ENCODE data around the gene PKD1. TPM values are rescaled to one million over a fixed set of nuclear protein-coding genes. Genes with fewer than 3 reads are reported as not detected.

The PKD1 gene
- total RNA-seq, 1 experiment from 2014 or later: 137 TPM

- intact Hi-C loops (cut with micrococcal nuclease): no loop called here
- BruUV-seq (replicated peaks): no TSS peak
- Histone ChIP-seq H3K9me2 (ENCODE audit: insufficient read depth) (no peaks in the 10 kb centered on the region), H4K20me1 (ENCODE audit: insufficient read depth) (no peaks in the 10 kb centered on the region), H3K4me3 (replicated peaks in 1 of 2; ENCODE audit: low read depth in 1 of 2, low read length in 2 of 2) (no peak overlapping the region), H2AFZ (ENCODE audit: low read depth, low read length, poor library complexity, severe bottlenecking) (no peak overlapping the region), H3K27me3 (ENCODE audit: insufficient read depth, low read length) (no peaks in the 10 kb centered on the region), H3K4me1 (ENCODE audit: control insufficient read depth in 1 of 2, insufficient read depth in 2 of 2, low read length in 2 of 2) (peaks cover 0 to 5% of the 10 kb centered on the region in 2 experiments; a peak in 1 of 4 replicates), H3K79me2 (ENCODE audit: insufficient read depth, low read length) (no peaks in the 10 kb centered on the region), H3K27ac (ENCODE audit: low read depth, low read length) (no peak overlapping the region; the same call in 1 of the 2 replicates), H3K4me2 (ENCODE audit: low read length) (no peak overlapping the region), H3K9ac (ENCODE audit: low read length) (no peak overlapping the region), H3K36me3 (ENCODE audit: control insufficient read depth in 1 of 2, insufficient read depth in 2 of 2, low read length in 2 of 2) (peaks cover 8 to 26% of the 10 kb centered on the region in 2 experiments; a peak in 2 of 4 replicates), H3K9me3 (ENCODE audit: control insufficient read depth in 1 of 2, insufficient read depth in 1 of 2, low read depth in 1 of 2, low read length in 2 of 2) (no peaks in the 10 kb centered on the region)
- TF ChIP-seq ZNF274 (IDR thresholded peaks at IDR 0.05; ENCODE audit: low read depth, low read length): no peak
- TF ChIP-seq, protein P1, sequence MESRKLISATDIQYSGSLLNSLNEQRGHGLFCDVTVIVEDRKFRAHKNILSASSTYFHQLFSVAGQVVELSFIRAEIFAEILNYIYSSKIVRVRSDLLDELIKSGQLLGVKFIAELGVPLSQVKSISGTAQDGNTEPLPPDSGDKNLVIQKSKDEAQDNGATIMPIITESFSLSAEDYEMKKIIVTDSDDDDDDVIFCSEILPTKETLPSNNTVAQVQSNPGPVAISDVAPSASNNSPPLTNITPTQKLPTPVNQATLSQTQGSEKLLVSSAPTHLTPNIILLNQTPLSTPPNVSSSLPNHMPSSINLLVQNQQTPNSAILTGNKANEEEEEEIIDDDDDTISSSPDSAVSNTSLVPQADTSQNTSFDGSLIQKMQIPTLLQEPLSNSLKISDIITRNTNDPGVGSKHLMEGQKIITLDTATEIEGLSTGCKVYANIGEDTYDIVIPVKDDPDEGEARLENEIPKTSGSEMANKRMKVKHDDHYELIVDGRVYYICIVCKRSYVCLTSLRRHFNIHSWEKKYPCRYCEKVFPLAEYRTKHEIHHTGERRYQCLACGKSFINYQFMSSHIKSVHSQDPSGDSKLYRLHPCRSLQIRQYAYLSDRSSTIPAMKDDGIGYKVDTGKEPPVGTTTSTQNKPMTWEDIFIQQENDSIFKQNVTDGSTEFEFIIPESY (IDR thresholded peaks at IDR 0.05; ENCODE audit: extremely low read depth, insufficient replicate concordance, low read length): no peak
- TF ChIP-seq TCF7L2 (IDR thresholded peaks at IDR 0.05; ENCODE audit: borderline replicate concordance, extremely low read depth, insufficient read depth, insufficient read length): no peak
- TF ChIP-seq FOSL1 (IDR thresholded peaks at IDR 0.05; ENCODE audit: low read depth): no peak
- no peak for TF ChIP-seq MAX (IDR thresholded peaks at IDR 0.05)
- TF ChIP-seq EZH2phosphoT487 (IDR thresholded peaks at IDR 0.05; ENCODE audit: borderline replicate concordance): no peak
- no peak for TF ChIP-seq SRF (IDR thresholded peaks at IDR 0.05; ENCODE audit: low read depth)
- CTCF ChIA-PET: no interaction called here
- ATAC-seq (no peak), DNase-seq (ENCODE audit: low read depth, low spot score) (no peak)
- RAD21 ChIA-PET (ENCODE audit: low non-redundant PET in 1 of 2, low total read pairs in 2 of 2, uncharacterized antibody in 2 of 2, unreplicated experiment in 2 of 2): no interaction called here
- POLR2A ChIA-PET: interaction anchor here (0.8 to 1.4 kb wide), 2 partner anchors 22 kb away, joined by 4 to 6 read pairs; partner anchors contain the start of gene TRAF7
These were observed 41.4 kb upstream of the PKD1 start for GRCh38 chr16:2177101-2177500.

Measured in HCT116 (cell line).